BE2C (cell line): ENCODE measurements around the gene CD83.

Source experiments
- DNase-seq: peaks from one replicate; pipeline ENCODE4 v3.0.0-alpha.2; 2020
- H3K27me3 ChIP-seq: fragments of 250-450 bp; sonication (Bioruptor Pico); 2 replicates; pipeline ENCODE4 v1.5.1; 2020; ENCODE audit warnings: mild to moderate bottlenecking
- H3K36me3 ChIP-seq: fragments of 250-450 bp; sonication (Bioruptor Pico); 2 replicates; pipeline ENCODE4 v1.5.1; 2020; ENCODE audit warnings: mild to moderate bottlenecking
- H3K4me1 ChIP-seq: fragments of 250-450 bp; sonication (Bioruptor Pico); 2 replicates; pipeline ENCODE4 v1.5.1; 2020
- H3K4me3 ChIP-seq: 2 replicates; pipeline ENCODE4 v1.5.1; 2011; ENCODE audit warnings: low read depth, low read length
- H3K9me3 ChIP-seq: fragments of 250-450 bp; sonication (Bioruptor Pico); 2 replicates; pipeline ENCODE4 v1.5.1; 2020
- CTCF ChIP-seq: IDR thresholded peaks from 2 replicates; pipeline ENCODE4 v1.5.1; 2012; ENCODE audit warnings: mild to moderate bottlenecking, low read depth, low read length

Gene CD83

GRCh38 chr6:14142511-14143223 is 25.1 kb downstream of the CD83 start:
- Histone ChIP-seq H3K27me3 (no peaks in the 10 kb centered on the region), H3K36me3 (no peaks in the 10 kb centered on the region), H3K9me3 (no peaks in the 10 kb centered on the region), H3K4me1 (0 out of 2 replicates have a peak, but pooled peaks cover 4% of the 10 kb centered on the region), H3K4me3 (no peak overlapping the region)
- DNase-seq: no peak
- TF ChIP-seq CTCF: no peak

- Histone ChIP-seq H3K4me3 (no peak overlapping the region), H3K36me3 (no peaks in the 10 kb centered on the region), H3K27me3 (no peaks in the 10 kb centered on the region), H3K4me1 (0 out of 2 replicates have a peak, but pooled peaks cover 4% of the 10 kb centered on the region), H3K9me3 (no peaks in the 10 kb centered on the region)
- TF ChIP-seq CTCF: no peak
- DNase-seq: no peak
These were observed 25.7 kb downstream of the CD83 start for GRCh38 chr6:14143305-14143704.

- Histone ChIP-seq H3K4me3 (no peak overlapping the region), H3K36me3 (no peaks in the 10 kb centered on the region), H3K9me3 (no peaks in the 10 kb centered on the region), H3K4me1 (0 out of 2 replicates have a peak, but pooled peaks cover 4% of the 10 kb centered on the region), H3K27me3 (no peaks in the 10 kb centered on the region)
- peak; percentile 81 for DNase-seq
- peak; percentile 94 for TF ChIP-seq CTCF
These were observed 27.1 kb downstream of the CD83 start for GRCh38 chr6:14144678-14145113.

GRCh38 chr6:14146506-14147096 is 29.0 kb downstream of the CD83 start:
- no peak for DNase-seq
- H3K36me3 ChIP-seq: no peaks in the 10 kb centered on the region
- H3K4me3 ChIP-seq: no peak overlapping the region
- no peak for TF ChIP-seq CTCF
- no peaks in the 10 kb centered on the region for H3K27me3 ChIP-seq
- H3K9me3 ChIP-seq: no peaks in the 10 kb centered on the region
- H3K4me1 ChIP-seq: 0 out of 2 replicates have a peak, but pooled peaks cover 4% of the 10 kb centered on the region

- H3K36me3 ChIP-seq: no peaks in the 10 kb centered on the region
- no peak overlapping the region for H3K4me3 ChIP-seq
- TF ChIP-seq CTCF: no peak
- no peak for DNase-seq
- H3K27me3 ChIP-seq: no peaks in the 10 kb centered on the region
- H3K4me1 ChIP-seq: 0 out of 2 replicates have a peak, but pooled peaks cover 4% of the 10 kb centered on the region
- H3K9me3 ChIP-seq: no peaks in the 10 kb centered on the region
These were observed 30.3 kb downstream of the CD83 start for GRCh38 chr6:14147891-14148290.

GRCh38 chr6:14148471-14148870 is 30.9 kb downstream of the CD83 start:
- Histone ChIP-seq H3K4me1 (0 out of 2 replicates have a peak, but pooled peaks cover 4% of the 10 kb centered on the region), H3K36me3 (no peaks in the 10 kb centered on the region), H3K27me3 (no peaks in the 10 kb centered on the region), H3K4me3 (no peak overlapping the region), H3K9me3 (no peaks in the 10 kb centered on the region)
- TF ChIP-seq CTCF: no peak
- no peak for DNase-seq
